ENCODE results near the gene MICB.
"Not testable (repeated sequence)": the region's sequence is repeated elsewhere in the genome, so short reads cannot be mapped to it uniquely, and the experiment has no call there.

MICB gene

DNA sequence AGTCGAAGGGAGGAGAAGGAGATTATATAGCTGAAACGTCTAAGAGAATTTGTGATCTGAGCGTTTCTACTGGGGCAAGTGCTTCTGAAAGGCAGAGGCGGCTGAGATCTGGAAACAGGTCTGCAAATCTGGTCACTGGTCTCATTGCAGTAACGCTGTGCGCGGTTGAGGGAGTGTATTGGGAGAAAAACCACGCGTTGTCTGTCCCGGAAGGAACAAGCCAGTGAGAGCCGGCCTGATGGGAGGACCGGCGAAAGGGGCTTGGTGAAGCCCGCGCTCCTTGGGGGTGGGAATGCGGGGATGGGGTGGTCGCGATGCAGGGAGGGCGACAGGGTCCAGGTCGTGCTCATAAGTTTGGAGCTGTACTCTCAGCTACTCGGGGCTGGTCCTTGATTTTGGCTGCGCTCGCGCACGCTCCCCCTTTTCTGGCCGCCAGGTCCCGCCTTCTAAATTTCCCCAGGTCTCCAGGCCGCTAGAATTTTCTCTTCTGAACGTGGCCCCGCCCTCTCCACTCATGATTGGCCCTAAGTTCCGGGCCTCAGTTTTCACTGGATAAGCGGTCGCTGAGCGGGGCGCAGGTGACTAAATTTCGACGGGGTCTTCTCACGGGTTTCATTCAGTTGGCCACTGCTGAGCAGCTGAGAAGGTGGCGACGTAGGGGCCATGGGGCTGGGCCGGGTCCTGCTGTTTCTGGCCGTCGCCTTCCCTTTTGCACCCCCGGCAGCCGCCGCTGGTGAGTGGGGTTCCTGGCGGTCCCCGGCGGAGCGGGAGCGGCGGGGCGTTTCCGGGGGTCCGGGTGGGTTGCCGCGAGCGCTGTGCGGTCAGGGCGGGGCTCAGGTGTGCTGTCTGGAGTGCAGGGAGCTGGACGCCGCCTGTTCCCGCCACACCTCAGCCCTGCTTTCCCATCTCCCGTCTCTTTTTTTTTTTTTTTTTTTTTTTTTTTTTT, at the start of gene MICB:
TSS of gene MICB (plus strand) at position 615 of the 946 bp plus-strand sequence. CDS start at position 664, 49 bp downstream.
- FAIRE-seq (no peak), DNase-seq (ENCODE audit: insufficient read length, low spot score) (no peak)
- peak; percentile 56 for TF ChIP-seq POLR2A (IDR thresholded peaks at IDR 0.05; ENCODE audit: low read depth, low read length)

DNA sequence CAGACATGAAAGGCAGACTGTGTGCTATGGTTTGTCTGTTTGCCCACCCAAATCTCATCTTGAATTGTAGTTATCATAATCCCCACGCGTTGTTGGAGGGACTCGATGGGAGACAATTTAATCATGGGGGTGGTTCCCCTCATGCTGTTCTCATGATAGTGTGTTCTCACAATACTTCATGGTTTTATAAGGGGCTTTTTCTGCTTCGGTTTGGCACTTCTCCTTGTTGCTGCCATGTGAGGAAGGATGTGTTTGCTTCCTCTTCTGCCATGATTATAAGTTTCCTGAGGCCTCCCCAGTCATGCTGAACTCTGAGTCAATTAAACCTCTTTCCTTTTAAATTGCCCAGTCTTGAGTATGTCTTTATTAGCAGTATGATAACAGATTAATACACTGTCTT, 47.2 kb upstream of the MICB start:
- DNase-seq (ENCODE audit: insufficient read length, low spot score): no peak
- no peak for TF ChIP-seq POLR2A (IDR thresholded peaks at IDR 0.05; ENCODE audit: low read depth, low read length)
- FAIRE-seq: peak; percentile 6

DNA sequence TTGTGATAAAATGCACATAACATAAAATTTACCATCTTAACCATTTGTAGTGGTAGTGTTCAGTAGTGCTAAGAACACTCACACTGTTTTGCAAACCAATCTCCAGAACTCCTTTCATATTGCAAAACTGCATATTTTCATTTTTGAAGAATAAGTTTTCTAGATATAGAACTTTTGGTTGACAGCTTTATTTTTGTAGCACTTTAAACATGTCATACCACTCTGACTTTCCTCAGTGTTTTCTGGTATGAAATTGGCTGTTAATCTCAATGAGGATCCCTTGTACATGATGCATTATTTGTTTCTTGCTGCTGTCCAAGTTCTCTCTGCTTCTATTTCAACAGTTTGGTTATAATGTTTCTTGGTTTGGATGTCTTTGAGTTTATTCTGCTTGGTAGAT, 45.1 kb upstream of the MICB start:
- no peak for TF ChIP-seq POLR2A (IDR thresholded peaks at IDR 0.05; ENCODE audit: low read depth, low read length)
- FAIRE-seq: no peak
- DNase-seq (ENCODE audit: insufficient read length, low spot score): no peak

- DNase-seq (ENCODE audit: insufficient read length, low spot score) (no peak), FAIRE-seq (no peak)
- TF ChIP-seq POLR2A (IDR thresholded peaks at IDR 0.05; ENCODE audit: low read depth, low read length): no peak
Observed at GRCh38 chr6:31453259-31453658, 44.7 kb upstream of the MICB start.

DNA sequence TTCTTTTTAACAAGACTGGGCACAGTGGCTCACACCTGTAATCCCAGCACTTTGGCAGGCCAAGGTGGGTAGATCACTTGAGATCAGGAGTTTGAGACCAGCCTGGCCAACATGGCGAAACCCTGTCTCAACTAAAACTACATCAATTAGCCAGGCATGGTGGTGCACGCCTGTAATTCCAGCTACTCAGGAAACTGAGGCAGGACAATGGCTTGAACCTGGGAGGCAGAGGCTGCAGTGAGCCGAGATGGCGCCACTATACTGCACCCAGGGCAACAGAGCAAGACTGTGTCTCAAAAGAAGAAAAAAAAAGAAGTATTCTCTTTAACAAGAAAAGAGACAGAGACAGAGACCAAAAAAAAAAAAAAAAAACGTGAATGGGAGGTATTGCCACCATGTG, 38.1 kb upstream of the MICB start:
- not testable (repeated sequence) for DNase-seq (ENCODE audit: insufficient read length, low spot score); FAIRE-seq

GRCh38 chr6:31460361-31461025, 37.5 kb upstream of the MICB start:
- no peak for FAIRE-seq
- TF ChIP-seq POLR2A (IDR thresholded peaks at IDR 0.05; ENCODE audit: low read depth, low read length): no peak
- no peak for DNase-seq (ENCODE audit: insufficient read length, low spot score)

DNA sequence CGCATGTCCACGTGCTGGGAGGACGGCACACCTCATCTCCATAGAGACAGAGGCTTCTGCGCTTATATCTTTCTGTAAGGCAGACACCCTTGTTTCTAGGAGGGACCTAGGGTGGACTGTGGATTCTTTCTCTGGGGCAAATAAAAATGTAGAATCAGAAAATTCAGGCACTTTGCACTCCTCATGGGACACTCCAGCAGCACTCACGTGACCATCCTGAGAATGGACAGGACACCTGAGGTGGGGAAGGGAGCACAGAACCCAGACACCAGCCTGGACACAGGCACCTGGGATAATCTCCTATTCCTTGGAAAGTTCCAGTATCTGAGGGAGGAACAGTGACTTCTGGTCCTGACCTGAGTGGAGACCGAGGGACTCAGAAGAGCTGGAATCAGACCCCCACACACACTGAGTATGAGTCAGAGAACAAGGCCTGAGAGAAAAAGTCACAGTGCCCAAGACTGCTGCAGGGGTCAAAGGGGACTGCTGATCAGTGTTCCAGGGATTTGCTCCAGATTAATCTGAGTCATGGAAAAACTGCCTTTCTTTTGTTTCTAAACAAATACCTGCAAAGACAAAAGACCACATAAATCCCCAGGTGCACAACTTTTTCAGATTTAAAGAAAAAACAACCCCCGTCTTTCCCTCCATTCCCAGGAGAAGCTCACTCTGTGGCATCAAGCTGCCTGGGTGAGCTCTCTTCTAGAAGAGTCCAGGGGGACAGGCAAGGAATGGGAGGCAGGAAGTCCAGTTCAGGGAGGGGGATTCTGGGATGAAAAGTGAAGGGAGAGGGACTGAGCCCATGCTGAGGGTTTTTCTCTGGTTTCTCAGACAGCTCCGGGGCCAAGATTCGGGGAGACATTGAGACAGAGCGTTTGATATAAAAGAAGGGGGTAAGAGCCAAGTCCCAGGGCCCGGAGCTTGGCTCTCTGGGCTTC, 35.6 kb upstream of the MICB start:
- FAIRE-seq (no peak), DNase-seq (ENCODE audit: insufficient read length, low spot score) (no peak)
- no peak for TF ChIP-seq POLR2A (IDR thresholded peaks at IDR 0.05; ENCODE audit: low read depth, low read length)

- DNase-seq (ENCODE audit: insufficient read length, low spot score): peak; percentile 66
- no peak for TF ChIP-seq POLR2A (IDR thresholded peaks at IDR 0.05; ENCODE audit: low read depth, low read length)
- peak; percentile 23 for FAIRE-seq
Observed at GRCh38 chr6:31462964-31463870, 34.7 kb upstream of the MICB start.

DNA sequence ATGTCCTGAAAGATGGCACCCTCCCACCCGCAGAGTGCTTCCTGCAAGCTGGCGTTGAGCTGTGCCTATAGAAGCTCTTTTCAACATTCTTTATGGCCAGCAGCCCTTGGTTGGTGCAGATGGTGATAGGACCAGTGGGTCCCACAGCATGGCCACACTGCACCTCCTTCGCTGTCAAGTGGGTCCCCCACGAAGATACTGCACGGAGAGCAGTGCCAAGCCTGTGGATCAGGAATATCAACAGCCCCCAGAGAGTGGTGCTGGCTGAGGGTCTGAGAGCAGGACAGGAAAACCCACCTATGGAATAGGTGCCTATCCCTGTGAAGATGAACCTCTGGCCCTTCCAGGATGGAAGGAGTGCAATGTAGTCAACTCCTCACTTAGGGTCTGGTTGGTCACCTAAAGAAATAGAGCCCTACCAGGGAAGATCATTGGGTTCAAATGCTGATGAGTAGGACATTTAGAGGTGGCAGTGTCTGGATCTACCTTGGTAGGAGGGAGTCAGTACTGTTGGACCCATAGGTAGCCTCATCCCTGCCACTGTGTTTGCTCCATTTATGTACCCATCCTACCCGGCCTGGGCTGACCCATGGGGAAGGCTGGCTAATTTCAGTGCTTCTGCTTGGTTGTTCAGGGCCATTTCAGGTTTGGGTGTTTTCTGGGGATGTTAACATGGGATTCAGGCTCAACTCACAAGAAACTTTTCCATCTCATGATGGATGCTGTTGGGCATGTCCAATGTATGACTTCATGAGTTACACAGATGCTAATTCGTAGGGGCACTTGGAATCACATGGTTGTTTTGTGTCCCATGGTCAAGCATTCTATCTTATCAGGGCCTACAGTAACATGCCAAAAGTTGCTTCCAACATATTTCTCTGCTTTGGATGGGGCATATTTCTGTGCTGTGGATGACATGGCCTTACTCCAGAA, 33.4 kb upstream of the MICB start:
- no peak for FAIRE-seq
- no peak for DNase-seq (ENCODE audit: insufficient read length, low spot score)
- no peak for TF ChIP-seq POLR2A (IDR thresholded peaks at IDR 0.05; ENCODE audit: low read depth, low read length)

GRCh38 chr6:31465185-31465536, 32.8 kb upstream of the MICB start:
- DNase-seq (ENCODE audit: insufficient read length, low spot score) (no peak), FAIRE-seq (no peak)
- no peak for TF ChIP-seq POLR2A (IDR thresholded peaks at IDR 0.05; ENCODE audit: low read depth, low read length)

DNA sequence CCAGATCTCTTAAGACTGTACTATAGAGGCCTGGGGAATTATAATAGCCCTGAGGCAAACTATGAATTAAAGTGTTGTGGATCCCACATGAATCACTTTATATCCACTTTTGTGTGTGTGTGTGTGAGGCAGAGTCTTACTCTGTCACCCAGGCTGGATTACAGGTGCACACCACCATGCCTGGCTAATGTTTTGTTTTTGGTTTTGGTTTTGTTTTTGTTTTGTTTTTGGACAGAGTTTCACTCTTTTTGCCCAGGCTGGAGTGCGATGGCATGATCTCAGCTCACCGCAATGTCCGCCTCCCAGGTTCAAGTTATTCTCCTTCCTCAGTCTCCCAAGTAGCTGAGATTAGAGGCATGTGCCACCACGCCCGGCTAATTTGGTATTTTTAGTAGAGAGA, 32.2 kb upstream of the MICB start:
- DNase-seq (ENCODE audit: insufficient read length, low spot score) (no peak), FAIRE-seq (no peak)
- no peak for TF ChIP-seq POLR2A (IDR thresholded peaks at IDR 0.05; ENCODE audit: low read depth, low read length)

- no peak for DNase-seq (ENCODE audit: insufficient read length, low spot score)
- FAIRE-seq: no peak
- TF ChIP-seq POLR2A (IDR thresholded peaks at IDR 0.05; ENCODE audit: low read depth, low read length): no peak
Observed at GRCh38 chr6:31466466-31466865, 31.5 kb upstream of the MICB start.
